ENCODE data around the gene ZNF544.

Gene ZNF544

DNA sequence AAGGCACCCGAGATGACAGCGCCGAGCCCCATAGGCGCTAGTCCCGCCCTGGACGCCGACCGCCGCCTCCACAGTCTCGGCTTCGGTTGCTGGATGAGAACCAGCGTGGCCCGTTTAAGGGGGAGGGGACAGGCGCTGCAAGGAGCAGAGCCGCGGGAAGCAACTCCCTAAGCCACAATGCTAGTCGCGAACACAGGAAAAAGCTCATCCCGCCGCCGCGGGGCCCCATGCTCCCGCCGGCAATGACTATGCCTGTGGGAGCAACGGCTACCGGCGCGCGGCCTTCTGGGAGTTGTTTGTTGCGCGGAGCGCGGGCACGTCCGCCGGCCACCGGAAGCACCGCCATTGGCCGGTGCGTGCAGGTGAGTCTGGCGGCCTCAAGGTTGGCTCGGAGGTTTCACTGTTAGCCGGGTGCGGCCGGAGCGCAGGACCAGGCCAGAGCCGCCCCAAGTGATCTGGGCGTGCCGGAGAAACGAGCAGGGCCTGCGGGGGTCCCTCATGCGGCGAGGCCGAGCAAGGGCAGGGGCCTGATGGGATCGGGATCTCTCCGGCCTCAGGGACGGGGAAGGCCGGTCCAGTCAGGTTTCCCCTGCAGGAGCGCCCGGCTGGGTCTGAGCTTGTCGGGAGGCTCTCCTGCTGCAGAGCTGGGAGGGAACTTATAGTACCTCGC is at the start of gene ZNF544:
Gene ZNF544, plus strand, starts transcription at position 330 of the 670 bp plus-strand sequence. CDS start 15,110 bp downstream, outside the sequence.
- DNase-seq = peak; percentile 69

DNA sequence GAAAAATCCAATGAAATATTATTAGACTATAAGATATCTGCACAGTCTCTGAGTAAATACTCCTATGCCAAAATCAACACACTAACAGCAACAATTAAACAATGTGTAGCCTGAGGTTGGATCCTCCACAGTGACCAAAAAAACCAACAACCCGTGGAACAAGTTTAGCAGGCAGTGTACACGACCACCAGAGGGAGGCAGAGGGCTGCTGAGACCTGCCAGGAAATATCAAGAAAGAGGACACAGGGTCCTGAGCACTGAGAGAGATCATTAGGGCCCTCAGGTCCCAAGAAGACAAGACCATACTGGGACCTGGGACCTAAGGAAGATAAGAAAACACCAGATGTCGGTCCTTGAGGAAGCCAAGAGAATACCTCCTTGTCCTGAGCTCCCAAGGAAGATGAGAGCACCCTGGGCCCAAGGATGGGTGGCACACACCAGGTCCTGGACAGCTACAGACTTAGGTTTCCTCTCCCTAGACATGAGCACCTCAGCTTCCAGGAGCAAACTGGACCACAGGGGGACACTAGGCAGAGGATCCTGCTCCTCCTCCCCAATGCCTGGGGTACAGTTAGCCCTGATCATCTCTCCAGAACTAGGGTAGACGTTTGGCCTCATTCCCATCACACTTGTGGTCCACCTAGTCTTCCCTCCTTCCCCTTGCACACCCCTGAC is 46.7 kb upstream of the ZNF544 start:
- DNase-seq = no peak

DNA sequence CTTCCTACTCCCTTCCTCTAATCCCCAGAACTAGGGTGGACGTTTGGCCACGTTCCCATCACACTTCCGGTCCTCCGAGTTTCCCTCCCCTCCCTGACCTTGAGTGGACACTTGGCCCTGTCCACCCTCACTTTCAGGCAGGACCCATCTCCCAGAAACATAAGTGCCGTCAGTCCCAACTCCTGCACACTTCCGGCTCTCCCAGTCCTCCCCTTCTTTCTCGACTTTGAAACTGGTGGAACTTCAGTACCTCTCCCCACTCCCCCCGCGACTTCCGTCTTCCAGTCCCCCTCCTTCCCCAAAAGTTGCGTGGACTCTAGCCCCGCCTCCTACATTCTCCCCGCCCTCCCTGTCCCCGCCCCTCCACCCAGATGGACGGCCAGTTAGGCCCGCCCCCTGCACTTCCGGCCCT is 46.1 kb upstream of the ZNF544 start:
- no peak for DNase-seq

DNA sequence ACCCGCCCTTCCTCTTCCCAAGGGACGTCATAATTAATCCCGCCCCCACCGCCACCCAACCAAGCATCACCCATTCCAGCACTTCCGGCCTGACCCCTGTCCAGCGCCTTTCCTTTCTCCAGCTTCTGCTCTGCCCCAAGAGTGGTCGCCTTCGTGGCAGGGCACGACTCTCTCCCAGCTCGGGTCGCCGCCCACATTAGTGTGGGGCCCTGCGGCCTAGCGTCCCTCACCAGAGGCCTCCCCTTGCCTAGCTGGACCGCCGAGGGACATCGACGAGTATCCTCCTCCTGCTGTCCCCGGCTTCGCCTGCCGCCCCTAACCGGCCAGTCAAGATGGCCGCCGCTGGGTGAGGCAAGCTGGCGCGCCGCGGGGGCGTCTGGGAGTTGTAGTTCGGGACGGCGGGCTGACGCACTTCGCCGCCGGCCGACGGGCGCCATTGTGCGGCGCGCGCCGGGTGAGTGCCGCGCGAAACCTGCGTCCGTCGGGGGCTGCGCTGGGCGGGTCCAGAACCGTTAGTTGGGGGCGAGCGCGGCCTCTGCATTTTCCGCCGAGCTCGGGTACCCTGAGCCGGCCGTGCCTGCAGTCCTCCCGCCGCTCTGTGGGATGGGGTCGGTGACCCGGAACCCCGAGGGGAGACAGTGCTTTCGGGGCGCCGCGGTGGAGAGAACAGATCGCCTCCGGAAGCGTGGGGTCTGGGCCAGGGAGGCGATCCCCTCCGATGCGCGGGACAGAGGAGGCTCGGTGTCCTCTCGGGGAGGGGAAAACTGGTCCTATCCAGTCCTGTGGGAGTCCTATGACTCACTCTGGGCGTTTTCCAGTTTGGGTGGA is 45.5 kb upstream of the ZNF544 start, which contains the start of gene ZNF274:
Gene ZNF274, plus strand, starts transcription at position 73 of the 828 bp plus-strand sequence. CDS start 905 bp downstream, outside the sequence.
- peak; percentile 89 for DNase-seq

DNA sequence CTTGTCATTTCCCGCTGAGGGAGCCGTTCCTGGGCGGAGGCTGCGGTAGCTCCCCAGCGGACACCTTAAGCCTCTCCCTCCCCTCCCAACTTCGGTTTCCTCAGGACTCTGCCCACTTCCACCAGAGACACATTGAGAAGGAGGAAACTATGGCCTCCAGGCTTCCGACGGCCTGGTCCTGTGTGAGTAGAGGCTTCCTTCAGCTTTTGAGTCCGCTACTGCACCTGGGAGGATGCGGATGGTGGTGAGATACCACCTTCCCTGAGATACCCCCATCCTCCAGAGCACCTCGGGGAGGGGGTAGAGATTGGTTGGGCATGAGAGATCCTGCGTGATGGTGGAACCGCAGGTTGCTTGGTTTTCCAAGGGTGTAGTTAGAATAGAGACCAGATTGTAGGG is 44.9 kb upstream of the ZNF544 start:
- no peak for DNase-seq

DNA sequence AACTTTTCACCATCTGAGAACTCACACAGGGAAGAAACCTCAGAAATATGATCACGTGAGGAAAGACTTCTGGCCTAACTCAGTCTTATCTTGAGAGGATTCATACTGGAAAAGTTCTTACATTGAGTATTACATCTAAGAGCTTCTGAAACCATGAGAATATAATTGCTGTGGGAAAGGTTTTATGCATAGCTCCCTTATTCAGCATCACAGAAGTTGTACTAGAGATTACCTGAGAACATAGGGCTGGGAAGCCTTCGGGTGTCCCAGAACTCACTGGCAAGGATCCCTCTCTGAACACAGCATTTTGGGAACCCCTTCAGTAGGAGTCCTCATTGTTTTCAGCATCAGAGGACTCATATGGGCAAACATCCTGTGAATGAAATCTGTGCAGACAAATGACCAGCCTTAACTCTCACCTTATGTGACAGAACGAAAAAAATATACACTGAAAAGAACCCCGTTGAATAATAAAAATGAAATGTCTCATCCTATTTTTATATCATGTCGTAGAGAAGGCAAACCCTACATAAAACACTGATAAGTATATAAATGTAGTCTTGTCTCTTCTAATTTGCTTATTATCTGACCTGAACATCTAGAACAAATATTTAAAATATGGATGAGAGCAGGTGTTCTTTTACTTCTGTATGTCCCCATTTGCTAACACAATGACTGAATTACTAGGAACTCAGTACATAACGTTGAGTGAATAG is 31.7 kb upstream of the ZNF544 start:
- DNase-seq = no peak

DNA sequence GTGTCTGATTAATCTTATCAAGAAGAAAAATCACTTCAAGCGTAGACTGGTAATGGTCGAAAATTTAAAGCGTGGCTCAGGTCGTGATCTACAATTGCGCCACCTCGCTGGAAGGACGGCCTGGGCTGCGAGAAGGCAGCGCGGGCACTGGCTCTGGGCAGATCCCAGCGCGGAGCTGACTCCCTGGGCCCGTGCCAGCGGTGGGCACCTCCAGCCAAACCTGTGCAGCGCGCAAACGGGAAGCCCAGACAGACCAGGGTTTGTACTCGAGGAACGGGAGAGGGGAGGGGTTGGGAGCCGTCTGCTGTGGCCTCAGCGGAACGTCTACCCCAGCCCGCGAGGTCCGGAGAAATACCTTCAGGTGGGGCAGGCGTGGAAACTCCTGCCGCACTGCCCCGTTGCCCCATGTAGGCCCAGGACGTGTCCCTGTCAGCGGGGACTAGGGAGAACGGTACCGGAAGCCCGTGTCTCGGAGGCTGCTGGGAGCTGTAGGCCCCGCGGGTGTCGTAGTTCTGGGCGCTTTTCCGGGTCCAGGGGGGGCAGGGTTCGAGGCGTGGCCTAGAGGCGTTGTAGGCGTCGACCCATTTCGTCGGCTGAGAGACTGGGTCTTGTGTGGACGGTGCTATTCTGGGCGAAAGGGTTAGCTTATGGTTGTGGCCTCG is 24.8 kb upstream of the ZNF544 start:
- DNase-seq = no peak

DNA sequence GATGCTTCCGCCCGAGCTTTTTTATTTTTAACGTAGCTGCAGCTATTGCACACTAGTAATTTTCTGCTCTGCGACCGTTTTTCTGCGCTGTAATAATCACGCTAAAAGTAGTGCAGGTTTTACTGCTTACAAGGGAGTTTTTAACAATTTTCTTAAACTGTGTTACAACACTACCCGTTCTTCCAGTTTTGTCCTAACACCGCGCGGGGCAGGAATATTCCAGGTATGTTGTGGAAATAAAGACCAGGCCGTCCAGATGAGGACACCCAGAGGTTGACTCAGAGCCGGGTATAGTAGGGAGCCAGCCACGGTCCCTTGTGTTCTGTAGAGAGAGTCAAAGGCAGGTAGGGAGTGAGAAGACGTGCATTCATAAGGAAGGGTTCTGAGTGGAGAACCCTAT is 24.1 kb upstream of the ZNF544 start:
- DNase-seq = no peak

DNA sequence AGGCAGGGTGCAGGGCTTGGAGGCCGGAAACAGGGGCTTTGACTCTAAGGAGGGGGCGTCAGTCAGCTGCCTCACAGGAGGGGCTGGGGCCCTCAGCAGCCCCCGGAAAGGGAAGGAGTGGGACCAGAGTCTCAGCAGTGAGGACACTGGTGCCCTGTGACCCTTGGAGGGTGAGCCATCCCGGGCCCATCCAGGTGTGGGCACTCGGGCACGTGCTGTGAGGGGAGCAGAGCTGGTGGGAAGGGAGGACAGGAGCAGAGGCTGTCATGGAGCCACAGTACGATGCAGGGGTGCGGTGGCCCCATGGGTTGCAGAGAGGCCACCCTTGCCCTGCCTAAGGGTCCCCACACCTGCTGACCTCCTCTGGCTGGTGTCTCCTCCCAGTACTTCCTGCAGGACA is 19.1 kb upstream of the ZNF544 start:
- no peak for DNase-seq

DNA sequence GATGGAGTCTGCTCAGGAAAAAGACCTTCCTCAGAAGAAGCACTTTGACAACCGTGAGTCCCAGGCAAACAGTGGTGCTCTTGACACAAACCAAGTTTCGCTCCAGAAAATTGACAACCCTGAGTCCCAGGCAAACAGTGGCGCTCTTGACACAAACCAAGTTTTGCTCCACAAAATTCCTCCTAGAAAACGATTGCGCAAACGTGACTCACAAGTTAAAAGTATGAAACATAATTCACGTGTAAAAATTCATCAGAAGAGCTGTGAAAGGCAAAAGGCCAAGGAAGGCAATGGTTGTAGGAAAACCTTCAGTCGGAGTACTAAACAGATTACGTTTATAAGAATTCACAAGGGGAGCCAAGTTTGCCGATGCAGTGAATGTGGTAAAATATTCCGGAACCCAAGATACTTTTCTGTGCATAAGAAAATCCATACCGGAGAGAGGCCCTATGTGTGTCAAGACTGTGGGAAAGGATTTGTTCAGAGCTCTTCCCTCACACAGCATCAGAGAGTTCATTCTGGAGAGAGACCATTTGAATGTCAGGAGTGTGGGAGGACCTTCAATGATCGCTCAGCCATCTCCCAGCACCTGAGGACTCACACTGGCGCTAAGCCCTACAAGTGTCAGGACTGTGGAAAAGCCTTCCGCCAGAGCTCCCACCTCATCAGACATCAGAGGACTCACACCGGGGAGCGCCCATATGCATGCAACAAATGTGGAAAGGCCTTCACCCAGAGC is 16.2 kb upstream of the ZNF544 start:
- DNase-seq = no peak

DNA sequence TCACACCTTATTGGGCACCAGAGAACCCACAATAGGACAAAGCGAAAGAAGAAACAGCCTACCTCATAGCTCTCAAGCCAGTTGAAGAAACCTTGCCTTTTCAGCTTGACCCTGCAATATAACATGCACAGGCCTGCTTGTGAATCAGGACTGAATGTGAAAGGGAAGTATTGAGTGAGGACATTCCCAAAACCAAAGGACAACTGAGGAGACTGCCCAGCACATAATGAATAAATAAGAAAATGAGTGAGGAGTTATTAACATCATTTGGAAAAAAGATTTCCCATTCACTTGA is 15.7 kb upstream of the ZNF544 start:
- DNase-seq = no peak

DNA sequence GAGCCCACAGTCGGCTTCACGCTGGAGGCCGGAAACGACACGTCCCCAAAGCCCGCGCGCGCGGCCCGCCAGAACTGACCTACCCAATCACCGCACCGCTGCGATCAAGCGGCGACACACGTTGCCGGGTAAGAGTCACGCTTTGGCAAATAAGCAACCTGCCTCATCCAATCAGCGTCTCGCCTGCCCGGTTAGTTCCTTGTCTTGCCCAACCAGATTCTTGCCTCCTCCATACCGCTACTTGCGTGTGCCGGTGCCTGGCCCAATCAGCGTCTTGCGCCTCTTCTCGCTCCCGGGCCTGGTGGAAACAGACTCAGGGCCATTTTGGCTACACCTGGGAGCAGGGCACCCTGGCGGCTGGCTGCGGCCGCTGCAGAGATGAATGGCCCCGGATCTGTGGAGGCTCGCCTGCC is 11.6 kb upstream of the ZNF544 start:
- no peak for DNase-seq

DNA sequence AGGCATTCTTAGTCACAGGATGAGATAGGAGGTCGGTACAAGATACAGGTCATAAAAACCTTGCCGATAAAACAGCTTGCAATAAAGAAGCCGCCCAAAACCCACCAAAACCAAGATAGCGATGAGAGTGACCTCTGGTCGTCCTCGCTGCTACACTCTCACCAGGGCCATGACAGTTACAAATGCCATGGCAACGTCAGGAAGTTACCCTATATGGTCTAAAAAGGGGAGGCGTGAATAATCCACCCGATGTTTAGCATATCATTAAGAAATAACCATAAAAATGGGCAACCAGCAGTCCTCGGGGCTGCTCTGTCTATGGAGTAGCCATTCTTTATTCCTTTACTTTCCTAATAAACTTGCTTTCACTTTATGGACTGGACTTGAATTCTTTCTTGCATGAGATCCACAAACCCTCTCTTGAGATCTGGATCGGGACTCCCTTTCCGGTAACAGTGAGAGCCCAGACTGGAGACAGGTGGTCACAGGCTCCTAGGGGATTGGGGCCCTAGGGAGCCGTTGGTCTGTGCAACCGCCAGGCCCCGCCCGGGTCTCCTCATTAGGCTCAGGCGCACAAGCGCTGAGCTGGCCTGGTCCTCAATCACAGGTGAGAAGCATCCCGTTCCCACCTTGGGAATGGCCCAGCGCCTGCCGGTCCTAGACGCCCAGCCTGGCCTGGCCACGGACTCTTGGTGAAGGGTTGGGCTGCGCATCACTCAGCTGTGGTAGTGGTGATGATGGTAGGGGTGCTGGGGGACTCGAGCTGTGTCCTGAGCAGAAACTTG is 10.9 kb upstream of the ZNF544 start:
- DNase-seq = no peak

DNA sequence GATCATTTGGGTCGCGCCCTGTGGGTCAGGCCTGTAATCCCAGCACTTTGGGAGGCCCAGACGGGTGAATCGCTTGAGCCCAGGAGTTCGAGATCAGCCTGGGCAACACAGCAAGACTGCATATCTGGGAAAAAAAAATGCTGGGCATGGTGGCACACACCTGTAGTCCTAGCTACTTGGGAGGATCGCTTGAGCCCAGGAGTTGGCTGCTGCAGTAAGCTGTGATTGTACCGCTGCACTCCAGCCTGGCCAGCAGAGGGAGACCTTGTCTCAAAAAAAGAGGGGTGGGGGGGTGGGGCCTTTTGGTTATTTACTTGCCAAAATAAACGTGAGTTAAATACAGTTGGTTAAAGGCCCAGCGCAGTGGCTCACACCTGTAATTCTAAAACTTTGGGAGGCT is 9.8 kb upstream of the ZNF544 start:
- DNase-seq = no peak

DNA sequence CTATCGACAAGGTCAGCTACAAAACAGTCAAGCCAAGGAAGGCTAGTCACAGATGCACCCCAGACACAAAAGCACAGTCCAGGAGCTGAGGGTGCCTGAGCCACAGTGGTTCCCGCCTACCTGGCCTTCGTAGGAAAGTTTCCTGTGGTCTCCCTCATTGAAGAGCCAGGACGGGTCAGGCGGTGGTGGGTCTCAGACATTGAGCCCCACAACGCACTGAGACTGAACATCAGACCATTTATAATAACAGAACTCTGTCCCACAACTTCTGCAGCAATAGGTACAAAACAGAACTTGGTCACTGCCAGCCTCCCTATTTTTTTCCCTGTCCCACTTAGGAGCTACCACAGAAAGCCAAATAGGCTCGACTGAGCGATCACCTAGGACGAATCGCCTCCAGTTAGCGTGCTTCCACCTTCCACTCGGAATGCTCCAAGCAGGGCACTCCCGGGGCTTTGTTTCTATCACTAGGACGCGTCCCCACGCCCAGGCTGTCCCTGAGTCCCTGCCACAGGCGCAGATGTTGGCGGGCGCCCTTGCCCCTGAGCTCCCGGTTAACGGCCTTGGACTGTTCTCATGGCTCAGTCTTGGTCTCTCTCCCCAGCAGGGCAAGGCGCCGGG is 640 bp upstream of the ZNF544 start:
- peak; percentile 11 for DNase-seq

DNA sequence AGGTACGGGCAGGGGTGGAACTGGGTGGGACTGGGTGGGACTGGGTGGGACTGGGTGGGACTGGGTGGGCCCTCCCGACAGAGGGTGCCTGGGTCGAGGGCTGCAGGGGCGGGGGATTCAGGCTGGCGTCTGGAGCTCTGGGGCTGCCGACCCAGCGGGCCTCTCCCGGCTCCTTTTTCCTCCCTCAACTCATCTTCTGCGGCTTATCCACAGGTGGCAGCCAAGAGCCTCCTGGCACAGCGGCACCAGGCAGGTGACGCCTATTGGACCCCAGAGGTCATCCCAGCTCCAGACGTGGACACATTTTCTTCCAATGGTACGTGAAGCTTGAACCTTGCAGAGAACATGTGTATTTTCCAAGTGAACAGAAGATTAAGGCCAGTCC is 533 bp downstream of the ZNF544 start:
- DNase-seq = peak; percentile 4

DNA sequence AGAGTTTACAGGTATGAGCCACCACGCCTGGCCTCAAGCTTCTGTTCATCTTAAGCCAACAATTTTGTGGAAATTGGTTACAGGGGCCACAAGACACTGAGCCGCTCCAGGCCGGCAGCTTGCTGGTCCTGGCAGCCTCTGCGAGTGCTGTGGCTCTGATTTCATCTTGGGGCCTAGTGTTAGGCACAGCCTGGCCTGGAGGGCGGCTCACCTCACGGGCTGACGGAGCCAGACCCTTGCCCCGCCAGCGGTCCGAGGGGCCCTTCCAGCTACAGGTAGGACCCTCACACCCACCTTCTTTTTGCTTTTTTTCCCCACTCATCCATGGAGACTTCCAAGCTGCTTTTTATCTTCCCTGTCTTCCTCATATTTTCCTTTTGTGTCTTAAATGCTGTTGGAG is 8.6 kb downstream of the ZNF544 start:
- no peak for DNase-seq

DNA sequence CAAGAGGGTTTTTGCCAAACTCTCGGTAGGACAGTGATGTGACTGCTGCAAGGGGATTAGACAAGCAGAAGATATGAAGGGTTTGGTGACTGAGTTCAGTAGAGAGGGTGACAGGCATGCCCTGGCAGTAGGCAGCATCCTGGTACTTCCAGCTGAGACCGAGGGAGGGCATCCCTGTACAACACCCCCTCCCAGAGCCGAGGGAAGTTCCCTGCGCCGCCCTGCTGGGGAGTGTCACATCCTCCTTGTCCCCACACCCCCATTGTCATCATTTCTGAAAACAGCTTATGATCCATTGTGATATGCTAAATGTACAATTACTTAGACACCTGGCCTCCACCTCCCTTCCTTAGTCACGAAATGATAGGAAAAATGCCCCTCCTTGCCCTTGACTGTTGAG is 14.6 kb downstream of the ZNF544 start:
- DNase-seq = no peak

DNA sequence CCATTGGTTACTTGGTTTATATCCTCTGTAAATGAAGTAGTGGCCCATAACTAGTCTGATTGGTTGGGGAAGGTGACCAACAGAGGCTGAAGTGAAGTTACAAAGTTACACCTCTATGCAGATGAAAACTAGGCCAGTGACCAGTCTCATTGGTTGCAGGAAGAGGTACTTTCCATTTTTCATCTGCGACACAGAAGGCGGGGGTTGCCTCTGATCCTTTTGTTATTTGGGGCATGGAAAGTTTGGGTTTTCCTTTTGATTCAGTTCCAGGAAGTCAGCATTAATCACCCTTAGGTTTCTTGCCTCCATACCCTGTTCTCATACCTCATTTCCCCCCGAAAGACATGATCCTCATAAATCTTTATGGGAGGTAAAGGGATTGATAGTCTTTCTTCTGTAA is 20.2 kb downstream of the ZNF544 start:
- no peak for DNase-seq

DNA sequence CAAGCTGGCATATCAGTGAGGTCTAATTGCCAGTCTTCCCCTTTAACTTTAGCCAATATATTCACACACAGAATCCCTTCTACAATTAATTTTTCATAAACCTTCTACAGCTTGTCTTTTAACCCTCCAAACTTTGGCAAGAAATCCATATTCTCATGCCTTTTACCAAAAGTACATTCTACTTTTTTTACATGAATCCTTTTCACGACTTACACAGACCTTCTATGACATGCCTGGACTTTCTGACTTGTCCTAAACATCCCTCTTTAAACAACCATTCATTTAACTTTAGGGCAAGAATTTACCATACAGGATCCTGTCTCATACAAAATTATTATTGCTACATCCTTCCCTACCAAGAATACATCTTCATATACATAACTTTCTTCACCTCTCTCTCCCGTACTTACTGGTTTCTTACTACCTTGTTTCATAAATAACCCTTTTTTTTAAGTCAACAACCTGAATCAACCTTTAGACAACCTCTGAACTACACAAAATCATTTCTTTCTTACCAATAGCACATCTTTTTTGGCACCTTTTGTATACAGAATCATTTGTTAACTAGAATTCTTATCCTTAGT is 23.5 kb downstream of the ZNF544 start:
- DNase-seq = no peak
